Endothelial cell of umbilical vein (primary cell): ENCODE results near the gene SMIM17. TPM values are rescaled to one million over a fixed set of nuclear protein-coding genes. Genes with fewer than 3 reads are reported as not detected.

ENCODE experiments used
- BruUV-seq: library from RNA; stranded (reverse); fragments of 400-500 nt; replicated peaks from 2 replicates; lab custom pipeline; 2021; lab: Mats Ljungman, UMichigan
- CTCF ChIA-PET: fragments of 300-600, 350-600 bp; sonication (Branson Sonifier 250); formaldehyde crosslinking; loops from one replicate; lab custom pipeline; 2021; ENCODE audit warnings: antibody characterized with exemption, inconsistent platforms; lab: Charles Lee
- POLR2A ChIA-PET: fragments of 300-600, 350-600 bp; sonication (Branson Sonifier 250); formaldehyde crosslinking; loops from one replicate; lab custom pipeline; 2021; ENCODE audit warnings: antibody characterized with exemption, inconsistent platforms; lab: Charles Lee
- DNase-seq: peaks from one replicate; pipeline ENCODE4 v3.0.0-alpha.2; 2011; ENCODE audit warnings: low read depth, low spot score
- FAIRE-seq: peaks from 2 replicates; lab custom pipeline; 2011; peaks lifted over from hg19 to GRCh38; lab: Jason Lieb, UNC
- H2AFZ ChIP-seq: 2 replicates; pipeline ENCODE4 v1.6.0; 2012; ENCODE audit warnings: low read depth, low read length, control low read depth, inconsistent platforms
- H3K27ac ChIP-seq: 2 replicates; pipeline ENCODE4 v1.5.1; 2011; ENCODE audit warnings: low read depth, mild to moderate bottlenecking, control low read depth, low read length, moderate library complexity; ENCODE audit not compliant: insufficient read depth
- H3K27me3 ChIP-seq, 2 experiments: 2 replicates each; pipeline versions ENCODE4 v1.6.0 to v1.6.1; 2011; ENCODE audit warnings: low read length in 2 of 2, mixed read lengths in 1 of 2; ENCODE audit not compliant: control insufficient read depth in 2 of 2, insufficient read depth in 2 of 2
- H3K36me3 ChIP-seq, 2 experiments: 2 replicates in 1 of 2; 3 replicates in 1 of 2; pipeline ENCODE4 v1.5.1; 2011; ENCODE audit warnings: low read length in 2 of 2, mild to moderate bottlenecking in 1 of 2, moderate library complexity in 1 of 2; ENCODE audit not compliant: control insufficient read depth in 2 of 2, insufficient read depth in 2 of 2; ENCODE audit errors: extremely low read depth in 1 of 2
- H3K4me1 ChIP-seq: 3 replicates; pipeline ENCODE4 v1.5.1; 2011; ENCODE audit warnings: mild to moderate bottlenecking, low read length; ENCODE audit not compliant: control insufficient read depth, insufficient read depth; ENCODE audit errors: extremely low read depth
- H3K4me2 ChIP-seq: 2 replicates; pipeline ENCODE4 v1.6.1; 2011; ENCODE audit warnings: low read length, control low read depth, mixed read lengths; ENCODE audit not compliant: insufficient read depth
- H3K4me3 ChIP-seq, 3 experiments: fragments of 200-600 bp in 1 of 3; sonication (generic), shearing (Covaris generic) in 1 of 3; replicated peaks in 1 of 3; 2 replicates each; pipeline ENCODE4 v1.5.1; 2011 to 2016; ENCODE audit warnings: control low read depth in 3 of 3, low read length in 3 of 3, mild to moderate bottlenecking in 2 of 3, inconsistent platforms in 1 of 3, low read depth in 1 of 3, moderate library complexity in 1 of 3; ENCODE audit not compliant: insufficient read depth in 1 of 3
- H3K79me2 ChIP-seq: 2 replicates; pipeline ENCODE4 v1.6.0; 2012; ENCODE audit warnings: low read length, inconsistent platforms; ENCODE audit not compliant: control insufficient read depth, insufficient read depth
- H3K9ac ChIP-seq: replicated peaks from 2 replicates; pipeline ENCODE3; 2011; ENCODE audit warnings: low read length, control low read depth; ENCODE audit not compliant: insufficient read depth; ENCODE audit errors: extremely low read depth
- H3K9me1 ChIP-seq: replicated peaks from 3 replicates; pipeline ENCODE4 v1.6.0; 2011; ENCODE audit warnings: mild to moderate bottlenecking, low read length; ENCODE audit not compliant: control insufficient read depth, insufficient read depth; ENCODE audit errors: extremely low read depth
- H3K9me3 ChIP-seq: replicated peaks from 2 replicates; pipeline ENCODE4 v1.5.1; 2012; ENCODE audit warnings: low read length, inconsistent platforms; ENCODE audit not compliant: control insufficient read depth, insufficient read depth
- H4K20me1 ChIP-seq: replicated peaks from 2 replicates; pipeline ENCODE3; 2011; ENCODE audit warnings: mild to moderate bottlenecking, low read length; ENCODE audit not compliant: control insufficient read depth, insufficient read depth; ENCODE audit errors: extremely low read depth
- EZH2 ChIP-seq: IDR thresholded peaks from 2 replicates; pipeline ENCODE4 v1.6.1; 2012; ENCODE audit warnings: borderline replicate concordance, low read depth, mild to moderate bottlenecking, moderate library complexity, low read length, inconsistent platforms; ENCODE audit not compliant: severe bottlenecking
- GATA2 ChIP-seq: IDR thresholded peaks from 2 replicates; pipeline ENCODE4 v1.7.0; 2011; ENCODE audit warnings: low read depth, mild to moderate bottlenecking, moderate library complexity, mixed read lengths, low read length; ENCODE audit not compliant: insufficient read length, insufficient read depth
- JUN ChIP-seq: IDR thresholded peaks from 2 replicates; pipeline ENCODE4 v1.6.1; 2011; ENCODE audit warnings: borderline replicate concordance, low read depth; ENCODE audit not compliant: insufficient read length, insufficient read depth
- POLR2AphosphoS5 ChIP-seq: IDR thresholded peaks from 2 replicates; pipeline ENCODE4 v1.6.1; 2012; ENCODE audit warnings: low read depth, mild to moderate bottlenecking, control low read depth, low read length, moderate library complexity; ENCODE audit not compliant: insufficient read depth
- dilution Hi-C: fragments of 300-500 bp; cut with MboI; formaldehyde crosslinking; loops from one replicate; pipeline ENCODE4 v1.15.0; 2019; ENCODE audit warnings: low sequenced_read_pairs; ENCODE audit not compliant: extremely low pct_ligation_motif_present
- intact Hi-C: fragments of 100-400 bp; cut with micrococcal nuclease; formaldehyde crosslinking; loops from one replicate; pipeline ENCODE4 v1.10.0; 2022
- polyA plus RNA-seq, 4 experiments: library from polyadenylated mRNA; depleted of rRNA in 3 of 4; stranded (reverse) in 3 of 4; unstranded in 1 of 4; fragments of >200 nt; gene quantifications; 2 replicates each; pipeline versions ENCODE4 v1.2.1 to v1.2.3, GENCODE V29; 2011 to 2012; ENCODE audit warnings: missing spikeins in 1 of 4
- total RNA-seq: library from RNA; stranded (reverse); gene quantifications from 2 replicates; pipeline ENCODE4 v1.2.3, GENCODE V29; 2021
- TF ChIP-seq, protein P1 (sequence below): IDR thresholded peaks from 2 replicates; pipeline ENCODE4 v1.6.1; 2011; ENCODE audit not compliant: insufficient read depth, insufficient read length

Gene SMIM17
- total and polyA plus RNA-seq, 2 donors (not counting 3 experiments of a cell fraction or from before 2014, with no cell fraction given): 0.10 to 1.4 TPM

GRCh38 chr19:56637976-56638555, 4.9 kb upstream of the SMIM17 start:
- CTCF ChIA-PET: no interaction called here
- no TSS peak for BruUV-seq
- no peaks in the 10 kb centered on the region for H3K9me1 ChIP-seq
- no peaks in the 10 kb centered on the region for H3K79me2 ChIP-seq
- H3K4me3 ChIP-seq: no peak overlapping the region
- FAIRE-seq (no peak), DNase-seq (peak; percentile 53)
- H3K9me3 ChIP-seq: peaks cover 5% of the 10 kb centered on the region
- H3K4me1 ChIP-seq: no peaks in the 10 kb centered on the region
- no peak overlapping the region for H3K27ac ChIP-seq
- H3K36me3 ChIP-seq: no peaks in the 10 kb centered on the region
- dilution Hi-C loops (no loop called here), intact Hi-C loops (no loop called here)
- H2AFZ ChIP-seq: no peak overlapping the region
- POLR2A ChIA-PET: interaction anchor here (0.6 kb wide), 1 partner anchor 43 kb away, joined by 12 read pairs; the partner anchor contains the start of gene ZNF71
- no peak overlapping the region for H3K4me2 ChIP-seq
- no peak for TF ChIP-seq EZH2
- TF ChIP-seq, protein P1, sequence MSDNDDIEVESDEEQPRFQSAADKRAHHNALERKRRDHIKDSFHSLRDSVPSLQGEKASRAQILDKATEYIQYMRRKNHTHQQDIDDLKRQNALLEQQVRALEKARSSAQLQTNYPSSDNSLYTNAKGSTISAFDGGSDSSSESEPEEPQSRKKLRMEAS: peak; percentile 29
- no peaks in the 10 kb centered on the region for H3K27me3 ChIP-seq
- H3K9ac ChIP-seq: no peak overlapping the region
- H4K20me1 ChIP-seq: no peaks in the 10 kb centered on the region

DNA sequence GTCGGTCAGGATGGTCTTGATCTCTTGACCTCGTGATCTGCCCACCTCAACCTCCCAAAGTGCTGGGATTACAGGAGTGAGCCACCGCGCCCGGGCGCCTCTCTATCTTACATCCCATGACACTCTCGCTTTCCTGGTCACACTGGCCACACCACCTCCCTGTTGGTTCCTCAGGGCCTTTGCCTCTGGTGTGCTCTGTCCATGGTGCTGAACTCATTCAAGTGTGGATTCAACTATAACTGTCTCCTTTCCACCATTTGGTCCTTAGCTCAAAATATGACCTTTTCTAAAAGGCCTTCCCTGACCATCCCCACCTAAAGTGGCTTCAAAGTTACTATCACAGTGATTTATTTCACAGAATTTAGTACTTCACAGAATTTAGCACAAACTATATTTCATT, 3.7 kb upstream of the SMIM17 start:
- Histone ChIP-seq H3K27me3 (no peaks in the 10 kb centered on the region), H3K9me1 (no peaks in the 10 kb centered on the region), H3K79me2 (no peaks in the 10 kb centered on the region), H3K9ac (no peak overlapping the region), H3K27ac (no peak overlapping the region), H3K4me1 (no peaks in the 10 kb centered on the region), H3K36me3 (no peaks in the 10 kb centered on the region), H2AFZ (no peak overlapping the region), H3K9me3 (peaks cover 1% of the 10 kb centered on the region), H3K4me3 (no peak overlapping the region), H3K4me2 (no peak overlapping the region), H4K20me1 (no peaks in the 10 kb centered on the region)
- DNase-seq: no peak
- dilution Hi-C loops (no loop called here), intact Hi-C loops (no loop called here)
- POLR2A ChIA-PET: no interaction called here
- no peak for TF ChIP-seq JUN
- no peak for TF ChIP-seq GATA2
- no peak for TF ChIP-seq POLR2AphosphoS5
- CTCF ChIA-PET: no interaction called here
- BruUV-seq: no TSS peak
- FAIRE-seq: no peak
